Smooth muscle cell (in vitro differentiated cells): Measurements from ENCODE around the gene ALDOB. TPM values are rescaled to one million over a fixed set of nuclear protein-coding genes. Genes with fewer than 3 reads are reported as not detected.

Experiments used
- DNase-seq: peaks from one replicate; lab custom pipeline; 2025; ENCODE audit not compliant: unreplicated experiment; lab: John Stamatoyannopoulos, UW
- H2AFZ ChIP-seq: fragments of 200-600 bp; sonication (generic); 2 replicates; pipeline ENCODE4 v1.6.0; 2016; ENCODE audit warnings: antibody characterized with exemption, low read depth, mild to moderate bottlenecking
- H3F3A ChIP-seq: fragments of 200-600 bp; sonication (generic); 2 replicates; pipeline ENCODE4 v1.6.0; 2017; ENCODE audit warnings: antibody characterized with exemption, low read depth
- H3K27ac ChIP-seq: fragments of 200-600 bp; sonication (generic); 2 replicates; pipeline ENCODE4 v1.5.1; 2016; ENCODE audit warnings: low read depth, mild to moderate bottlenecking
- H3K27me3 ChIP-seq: fragments of 200-600 bp; sonication (generic); 2 replicates; pipeline ENCODE4 v1.6.1; 2016; ENCODE audit warnings: low read depth, mild to moderate bottlenecking
- H3K36me3 ChIP-seq: fragments of 200-600 bp; sonication (generic); 2 replicates; pipeline ENCODE4 v1.5.1; 2016; ENCODE audit warnings: low read depth
- H3K4me1 ChIP-seq: fragments of 200-600 bp; sonication (generic); 2 replicates; pipeline ENCODE4 v1.5.1; 2016; ENCODE audit warnings: low read depth
- H3K4me2 ChIP-seq: fragments of 200-600 bp; sonication (generic); 2 replicates; pipeline ENCODE4 v1.6.0; 2016; ENCODE audit warnings: mild to moderate bottlenecking
- H3K4me3 ChIP-seq: fragments of 200-600 bp; sonication (generic); 2 replicates; pipeline ENCODE4 v1.5.1; 2016; ENCODE audit warnings: mild to moderate bottlenecking
- H3K79me2 ChIP-seq: fragments of 200-600 bp; sonication (generic); 2 replicates; pipeline ENCODE4 v1.6.0; 2016; ENCODE audit warnings: low read depth, mild to moderate bottlenecking
- H3K9ac ChIP-seq: fragments of 200-600 bp; sonication (generic); 2 replicates; pipeline ENCODE4 v1.6.0; 2016; ENCODE audit warnings: low read depth
- H3K9me3 ChIP-seq: fragments of 200-600 bp; sonication (generic); replicated peaks from 2 replicates; pipeline ENCODE4 v1.5.1; 2016; ENCODE audit warnings: low read depth
- H4K20me1 ChIP-seq: fragments of 200-600 bp; sonication (generic); 2 replicates; pipeline ENCODE4 v1.6.0; 2016; ENCODE audit warnings: low read depth
- WGBS: methylation state at CpG from one replicate; pipeline ENCODE4 v1.1.7; 2016; ENCODE audit warnings: low lambda C conversion rate; 5-methylcytosine and 5-hydroxymethylcytosine counted together
- polyA plus RNA-seq: library from polyadenylated mRNA; unstranded; fragments of >200 nt; fragmentation: Nextera tagmentation; extraction: Ambion mirVana; gene quantifications from 2 replicates; pipeline ENCODE4 v1.2.1, GENCODE V29; 2016
- total RNA-seq: library from RNA; depleted of rRNA; stranded (reverse); fragments of >200 nt; gene quantifications from 2 replicates; pipeline ENCODE4 v1.2.3, GENCODE V29; 2014
- TF ChIP-seq, protein P1 (sequence below): fragments of 200-600 bp; sonication (generic); IDR thresholded peaks from 2 replicates; pipeline ENCODE4 v1.5.1; 2017; ENCODE audit warnings: borderline replicate concordance, mild to moderate bottlenecking, antibody characterized with exemption; ENCODE audit not compliant: insufficient read depth, poor library complexity, severe bottlenecking

The ALDOB gene
- total and polyA plus RNA-seq, 2 experiments from 2014 or later: not detected

GRCh38 chr9:101453776-101454570, 18.4 kb upstream of the ALDOB start:
- Histone ChIP-seq H3K4me2 (no peak overlapping the region), H3K27me3 (no peaks in the 10 kb centered on the region), H2AFZ (no peak overlapping the region), H3K27ac (no peak overlapping the region), H3K9ac (no peak overlapping the region), H3K4me3 (no peak overlapping the region), H4K20me1 (no peaks in the 10 kb centered on the region), H3K36me3 (no peaks in the 10 kb centered on the region), H3K4me1 (no peaks in the 10 kb centered on the region), H3K9me3 (no peaks in the 10 kb centered on the region), H3F3A (no peaks in the 10 kb centered on the region), H3K79me2 (no peaks in the 10 kb centered on the region)
- no peak for DNase-seq
- 94% methylated on average over 4 of the region's 4 CpGs for WGBS
- TF ChIP-seq, protein P1, sequence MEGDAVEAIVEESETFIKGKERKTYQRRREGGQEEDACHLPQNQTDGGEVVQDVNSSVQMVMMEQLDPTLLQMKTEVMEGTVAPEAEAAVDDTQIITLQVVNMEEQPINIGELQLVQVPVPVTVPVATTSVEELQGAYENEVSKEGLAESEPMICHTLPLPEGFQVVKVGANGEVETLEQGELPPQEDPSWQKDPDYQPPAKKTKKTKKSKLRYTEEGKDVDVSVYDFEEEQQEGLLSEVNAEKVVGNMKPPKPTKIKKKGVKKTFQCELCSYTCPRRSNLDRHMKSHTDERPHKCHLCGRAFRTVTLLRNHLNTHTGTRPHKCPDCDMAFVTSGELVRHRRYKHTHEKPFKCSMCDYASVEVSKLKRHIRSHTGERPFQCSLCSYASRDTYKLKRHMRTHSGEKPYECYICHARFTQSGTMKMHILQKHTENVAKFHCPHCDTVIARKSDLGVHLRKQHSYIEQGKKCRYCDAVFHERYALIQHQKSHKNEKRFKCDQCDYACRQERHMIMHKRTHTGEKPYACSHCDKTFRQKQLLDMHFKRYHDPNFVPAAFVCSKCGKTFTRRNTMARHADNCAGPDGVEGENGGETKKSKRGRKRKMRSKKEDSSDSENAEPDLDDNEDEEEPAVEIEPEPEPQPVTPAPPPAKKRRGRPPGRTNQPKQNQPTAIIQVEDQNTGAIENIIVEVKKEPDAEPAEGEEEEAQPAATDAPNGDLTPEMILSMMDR: no peak

DNA sequence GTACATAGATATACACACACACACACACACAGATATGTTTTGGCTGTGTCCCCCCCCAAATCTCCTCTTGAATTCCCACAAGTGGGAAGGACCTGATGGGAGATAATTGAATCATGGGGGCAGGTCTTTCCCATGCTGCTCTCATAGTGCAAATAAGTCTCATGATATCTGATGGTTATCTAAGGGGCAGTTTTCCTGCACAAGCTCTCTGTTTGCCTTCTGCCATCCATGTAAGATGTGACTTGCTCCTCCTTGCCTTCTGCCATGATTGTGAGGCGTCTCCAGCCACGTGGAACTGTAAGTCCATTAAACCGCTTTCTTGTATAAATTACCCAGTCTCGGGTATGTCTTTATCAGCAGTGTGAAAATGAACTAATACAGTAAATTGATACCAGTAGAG, 15.9 kb upstream of the ALDOB start:
- Histone ChIP-seq H3K4me1 (no peaks in the 10 kb centered on the region), H3K36me3 (no peaks in the 10 kb centered on the region), H3K27me3 (no peaks in the 10 kb centered on the region), H3K4me3 (no peak overlapping the region), H3K4me2 (no peak overlapping the region), H4K20me1 (no peaks in the 10 kb centered on the region), H3F3A (no peaks in the 10 kb centered on the region), H3K79me2 (no peaks in the 10 kb centered on the region), H3K9me3 (no peaks in the 10 kb centered on the region), H3K27ac (no peak overlapping the region), H2AFZ (no peak overlapping the region), H3K9ac (no peak overlapping the region)
- TF ChIP-seq, protein P1: no peak
- WGBS: 84% methylated on average over 4 of the region's 4 CpGs
- no peak for DNase-seq

GRCh38 chr9:101450931-101451330, 15.4 kb upstream of the ALDOB start:
- no peaks in the 10 kb centered on the region for H3K4me1 ChIP-seq
- WGBS: 44% methylated on average over 4 of the region's 4 CpGs
- no peak overlapping the region for H3K4me2 ChIP-seq
- no peak overlapping the region for H2AFZ ChIP-seq
- no peak overlapping the region for H3K4me3 ChIP-seq
- no peaks in the 10 kb centered on the region for H3K27me3 ChIP-seq
- TF ChIP-seq, protein P1: no peak
- no peaks in the 10 kb centered on the region for H3K36me3 ChIP-seq
- H3F3A ChIP-seq: no peaks in the 10 kb centered on the region
- no peaks in the 10 kb centered on the region for H3K9me3 ChIP-seq
- H3K27ac ChIP-seq: no peak overlapping the region
- no peak for DNase-seq
- H3K79me2 ChIP-seq: no peaks in the 10 kb centered on the region
- H3K9ac ChIP-seq: no peak overlapping the region
- H4K20me1 ChIP-seq: no peaks in the 10 kb centered on the region
